Neural cell (in vitro differentiated cells): ENCODE data around the gene HSPB6.

Experiments used
- EP300 ChIP-seq: fragments of 450-650 bp; conservative IDR thresholded peaks from 2 replicates; pipeline ENCODE4 v1.6.1; 2014; ENCODE audit warnings: antibody characterized with exemption, mild to moderate bottlenecking, moderate library complexity; ENCODE audit not compliant: poor library complexity, severe bottlenecking
- EZH2 ChIP-seq: fragments of 200-600, 300-800 bp; shearing (Covaris generic), sonication (generic); IDR thresholded peaks from 2 replicates; pipeline ENCODE4 v1.6.1; 2014; ENCODE audit warnings: antibody characterized with exemption, low read length, borderline replicate concordance, mild to moderate bottlenecking; ENCODE audit not compliant: insufficient read depth, poor library complexity, severe bottlenecking
- MXI1 ChIP-seq: fragments of 450-650 bp; conservative IDR thresholded peaks from 2 replicates; pipeline ENCODE4 v1.6.1; 2014; ENCODE audit warnings: antibody characterized with exemption, mild to moderate bottlenecking; ENCODE audit not compliant: poor library complexity, severe bottlenecking
- RAD21 ChIP-seq: fragments of 450-650 bp; conservative IDR thresholded peaks from 2 replicates; pipeline ENCODE4 v1.6.1; 2014; ENCODE audit warnings: antibody characterized with exemption, mild to moderate bottlenecking, moderate library complexity
- TF ChIP-seq, protein P1 (sequence below): fragments of 450-650 bp; IDR thresholded peaks from 2 replicates; pipeline ENCODE4 v1.5.1; 2014; ENCODE audit warnings: antibody characterized with exemption, mild to moderate bottlenecking, moderate library complexity; ENCODE audit not compliant: poor library complexity, severe bottlenecking
- TF ChIP-seq, protein P2 (sequence below): IDR thresholded peaks from 2 replicates; pipeline ENCODE4 v1.6.1; 2012; ENCODE audit warnings: borderline replicate concordance

DNA sequence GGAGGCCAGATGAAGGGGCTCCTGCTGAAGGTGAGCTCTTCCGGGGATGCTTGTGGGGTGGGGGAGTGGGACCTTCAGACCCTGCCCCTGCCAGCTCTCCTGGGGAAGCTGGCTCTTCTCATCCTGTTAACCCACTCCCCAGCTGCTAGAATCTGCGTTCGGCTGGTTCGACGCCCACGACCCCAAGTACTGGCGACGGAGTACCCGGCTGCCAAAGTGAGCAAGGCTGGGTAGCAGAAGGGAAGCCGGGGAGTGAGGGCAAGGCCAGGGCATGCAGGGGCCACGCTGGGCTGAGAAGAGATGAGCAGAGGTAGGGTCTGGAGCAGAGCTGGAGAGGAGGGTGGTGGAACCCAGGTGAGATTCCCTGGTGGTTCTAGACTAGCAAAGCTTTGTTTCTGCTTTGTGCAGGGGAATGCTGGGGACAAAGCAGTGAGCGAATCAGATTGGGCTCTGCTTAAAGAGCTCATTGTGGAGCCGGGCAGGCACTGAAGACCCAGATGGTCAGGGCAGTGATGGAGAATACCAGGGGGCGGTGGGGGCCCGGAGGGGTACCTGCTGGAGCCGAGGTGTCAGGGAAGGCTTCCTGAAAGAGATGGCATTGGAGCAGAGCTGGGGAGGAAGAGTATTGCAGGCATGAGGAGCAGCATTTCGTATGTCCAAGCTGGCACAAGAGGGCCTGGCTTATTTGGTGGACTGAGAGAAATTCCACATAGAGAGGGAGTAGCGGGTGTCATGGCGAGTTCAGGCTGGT lies 28.7 kb downstream of the HSPB6 start:
- TF ChIP-seq EZH2 = no peak
- TF ChIP-seq, protein P1, sequence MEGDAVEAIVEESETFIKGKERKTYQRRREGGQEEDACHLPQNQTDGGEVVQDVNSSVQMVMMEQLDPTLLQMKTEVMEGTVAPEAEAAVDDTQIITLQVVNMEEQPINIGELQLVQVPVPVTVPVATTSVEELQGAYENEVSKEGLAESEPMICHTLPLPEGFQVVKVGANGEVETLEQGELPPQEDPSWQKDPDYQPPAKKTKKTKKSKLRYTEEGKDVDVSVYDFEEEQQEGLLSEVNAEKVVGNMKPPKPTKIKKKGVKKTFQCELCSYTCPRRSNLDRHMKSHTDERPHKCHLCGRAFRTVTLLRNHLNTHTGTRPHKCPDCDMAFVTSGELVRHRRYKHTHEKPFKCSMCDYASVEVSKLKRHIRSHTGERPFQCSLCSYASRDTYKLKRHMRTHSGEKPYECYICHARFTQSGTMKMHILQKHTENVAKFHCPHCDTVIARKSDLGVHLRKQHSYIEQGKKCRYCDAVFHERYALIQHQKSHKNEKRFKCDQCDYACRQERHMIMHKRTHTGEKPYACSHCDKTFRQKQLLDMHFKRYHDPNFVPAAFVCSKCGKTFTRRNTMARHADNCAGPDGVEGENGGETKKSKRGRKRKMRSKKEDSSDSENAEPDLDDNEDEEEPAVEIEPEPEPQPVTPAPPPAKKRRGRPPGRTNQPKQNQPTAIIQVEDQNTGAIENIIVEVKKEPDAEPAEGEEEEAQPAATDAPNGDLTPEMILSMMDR = no peak
- TF ChIP-seq MXI1 = no peak
- TF ChIP-seq RAD21 = no peak
- no peak for TF ChIP-seq EP300
- TF ChIP-seq, protein P2, sequence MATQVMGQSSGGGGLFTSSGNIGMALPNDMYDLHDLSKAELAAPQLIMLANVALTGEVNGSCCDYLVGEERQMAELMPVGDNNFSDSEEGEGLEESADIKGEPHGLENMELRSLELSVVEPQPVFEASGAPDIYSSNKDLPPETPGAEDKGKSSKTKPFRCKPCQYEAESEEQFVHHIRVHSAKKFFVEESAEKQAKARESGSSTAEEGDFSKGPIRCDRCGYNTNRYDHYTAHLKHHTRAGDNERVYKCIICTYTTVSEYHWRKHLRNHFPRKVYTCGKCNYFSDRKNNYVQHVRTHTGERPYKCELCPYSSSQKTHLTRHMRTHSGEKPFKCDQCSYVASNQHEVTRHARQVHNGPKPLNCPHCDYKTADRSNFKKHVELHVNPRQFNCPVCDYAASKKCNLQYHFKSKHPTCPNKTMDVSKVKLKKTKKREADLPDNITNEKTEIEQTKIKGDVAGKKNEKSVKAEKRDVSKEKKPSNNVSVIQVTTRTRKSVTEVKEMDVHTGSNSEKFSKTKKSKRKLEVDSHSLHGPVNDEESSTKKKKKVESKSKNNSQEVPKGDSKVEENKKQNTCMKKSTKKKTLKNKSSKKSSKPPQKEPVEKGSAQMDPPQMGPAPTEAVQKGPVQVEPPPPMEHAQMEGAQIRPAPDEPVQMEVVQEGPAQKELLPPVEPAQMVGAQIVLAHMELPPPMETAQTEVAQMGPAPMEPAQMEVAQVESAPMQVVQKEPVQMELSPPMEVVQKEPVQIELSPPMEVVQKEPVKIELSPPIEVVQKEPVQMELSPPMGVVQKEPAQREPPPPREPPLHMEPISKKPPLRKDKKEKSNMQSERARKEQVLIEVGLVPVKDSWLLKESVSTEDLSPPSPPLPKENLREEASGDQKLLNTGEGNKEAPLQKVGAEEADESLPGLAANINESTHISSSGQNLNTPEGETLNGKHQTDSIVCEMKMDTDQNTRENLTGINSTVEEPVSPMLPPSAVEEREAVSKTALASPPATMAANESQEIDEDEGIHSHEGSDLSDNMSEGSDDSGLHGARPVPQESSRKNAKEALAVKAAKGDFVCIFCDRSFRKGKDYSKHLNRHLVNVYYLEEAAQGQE = no peak
